Measurements from ENCODE around the gene ITCH. TPM values are rescaled to one million over a fixed set of nuclear protein-coding genes. Genes with fewer than 3 reads are reported as not detected.

ITCH gene
- total and polyA plus RNA-seq, 9 of the 15 experiments (the other 6 are each of a cell fraction or from before 2014, with no cell fraction given): 7.5 to 53.0 (median 22.9) TPM

DNA sequence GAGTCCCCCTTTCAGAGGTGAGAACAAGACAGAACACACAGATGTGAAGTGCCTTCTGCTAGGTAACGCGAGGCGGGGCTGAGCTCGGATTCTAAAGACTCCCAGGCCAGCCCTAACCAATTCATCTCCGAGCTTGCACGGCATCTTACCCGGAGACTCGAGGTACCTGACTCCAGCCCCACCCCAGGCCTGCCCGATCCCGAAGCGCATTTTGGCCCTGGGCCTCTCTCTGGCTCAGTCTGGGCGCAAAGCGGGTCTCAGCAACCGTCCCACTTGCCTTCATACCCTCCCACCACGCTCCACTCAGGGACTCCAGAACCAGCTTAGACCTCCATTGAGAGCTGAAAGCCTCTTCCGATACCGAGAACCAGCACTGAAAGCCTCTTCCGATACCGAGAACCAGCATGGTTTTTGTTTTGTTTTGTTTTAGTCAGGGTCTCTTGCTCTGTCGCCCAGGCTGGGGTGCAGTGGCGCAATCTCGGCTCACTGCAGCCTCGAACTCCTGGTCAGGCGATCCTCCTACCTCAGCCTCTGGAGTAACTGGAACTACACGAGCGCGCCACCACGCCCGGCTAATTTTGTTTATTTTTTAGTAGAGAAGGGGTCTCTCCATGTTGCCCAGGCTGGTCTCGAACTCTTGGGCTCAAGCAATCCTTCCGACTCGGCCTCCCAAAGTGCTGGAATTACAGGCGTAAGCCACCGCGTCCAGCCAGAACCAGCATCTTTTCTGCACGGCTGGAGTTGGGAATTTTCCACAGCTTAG lies 152.6 kb downstream of the ITCH start (continued):
- TF ChIP-seq, protein P1, sequence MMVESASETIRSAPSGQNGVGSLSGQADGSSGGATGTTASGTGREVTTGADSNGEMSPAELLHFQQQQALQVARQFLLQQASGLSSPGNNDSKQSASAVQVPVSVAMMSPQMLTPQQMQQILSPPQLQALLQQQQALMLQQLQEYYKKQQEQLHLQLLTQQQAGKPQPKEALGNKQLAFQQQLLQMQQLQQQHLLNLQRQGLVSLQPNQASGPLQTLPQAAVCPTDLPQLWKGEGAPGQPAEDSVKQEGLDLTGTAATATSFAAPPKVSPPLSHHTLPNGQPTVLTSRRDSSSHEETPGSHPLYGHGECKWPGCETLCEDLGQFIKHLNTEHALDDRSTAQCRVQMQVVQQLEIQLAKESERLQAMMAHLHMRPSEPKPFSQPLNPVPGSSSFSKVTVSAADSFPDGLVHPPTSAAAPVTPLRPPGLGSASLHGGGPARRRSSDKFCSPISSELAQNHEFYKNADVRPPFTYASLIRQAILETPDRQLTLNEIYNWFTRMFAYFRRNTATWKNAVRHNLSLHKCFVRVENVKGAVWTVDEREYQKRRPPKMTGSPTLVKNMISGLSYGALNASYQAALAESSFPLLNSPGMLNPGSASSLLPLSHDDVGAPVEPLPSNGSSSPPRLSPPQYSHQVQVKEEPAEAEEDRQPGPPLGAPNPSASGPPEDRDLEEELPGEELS (CRISPR knock-in tag; IDR thresholded peaks at IDR 0.05; ENCODE audit: borderline replicate concordance): no peak
- TF ChIP-seq SMARCA4 (IDR thresholded peaks at IDR 0.05) (0 out of 2 replicates have a peak, but pooled peaks have one; percentile 11), ZBTB17 (CRISPR knock-in tag; IDR thresholded peaks at IDR 0.05) (peak; percentile 99), DIDO1 (tag; IDR thresholded peaks at IDR 0.05; ENCODE audit: low read depth) (peak; percentile 36; the same call in 1 of the 2 replicates), HCFC1 (IDR thresholded peaks at IDR 0.05; ENCODE audit: low read depth, low read length) (peak; percentile 30; the same call in 1 of the 2 replicates), BCOR (IDR thresholded peaks at IDR 0.05) (peak; percentile 60; the same call in 1 of the 2 replicates), MTA1 (IDR thresholded peaks at IDR 0.05; ENCODE audit: borderline replicate concordance) (0 out of 2 replicates have a peak, but pooled peaks have one; percentile 35), ZNF311 (CRISPR knock-in tag; IDR thresholded peaks at IDR 0.05) (no peak), CTBP1 (IDR thresholded peaks at IDR 0.05; ENCODE audit: borderline replicate concordance) (peak; percentile 78), SREBF1 (IDR thresholded peaks at IDR 0.05; ENCODE audit: borderline replicate concordance, low read depth, low read length) (no peak)
- TF ChIP-seq, protein P2, sequence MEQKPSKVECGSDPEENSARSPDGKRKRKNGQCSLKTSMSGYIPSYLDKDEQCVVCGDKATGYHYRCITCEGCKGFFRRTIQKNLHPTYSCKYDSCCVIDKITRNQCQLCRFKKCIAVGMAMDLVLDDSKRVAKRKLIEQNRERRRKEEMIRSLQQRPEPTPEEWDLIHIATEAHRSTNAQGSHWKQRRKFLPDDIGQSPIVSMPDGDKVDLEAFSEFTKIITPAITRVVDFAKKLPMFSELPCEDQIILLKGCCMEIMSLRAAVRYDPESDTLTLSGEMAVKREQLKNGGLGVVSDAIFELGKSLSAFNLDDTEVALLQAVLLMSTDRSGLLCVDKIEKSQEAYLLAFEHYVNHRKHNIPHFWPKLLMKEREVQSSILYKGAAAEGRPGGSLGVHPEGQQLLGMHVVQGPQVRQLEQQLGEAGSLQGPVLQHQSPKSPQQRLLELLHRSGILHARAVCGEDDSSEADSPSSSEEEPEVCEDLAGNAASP (IDR thresholded peaks at IDR 0.05): no peak
- TF ChIP-seq, protein P3, sequence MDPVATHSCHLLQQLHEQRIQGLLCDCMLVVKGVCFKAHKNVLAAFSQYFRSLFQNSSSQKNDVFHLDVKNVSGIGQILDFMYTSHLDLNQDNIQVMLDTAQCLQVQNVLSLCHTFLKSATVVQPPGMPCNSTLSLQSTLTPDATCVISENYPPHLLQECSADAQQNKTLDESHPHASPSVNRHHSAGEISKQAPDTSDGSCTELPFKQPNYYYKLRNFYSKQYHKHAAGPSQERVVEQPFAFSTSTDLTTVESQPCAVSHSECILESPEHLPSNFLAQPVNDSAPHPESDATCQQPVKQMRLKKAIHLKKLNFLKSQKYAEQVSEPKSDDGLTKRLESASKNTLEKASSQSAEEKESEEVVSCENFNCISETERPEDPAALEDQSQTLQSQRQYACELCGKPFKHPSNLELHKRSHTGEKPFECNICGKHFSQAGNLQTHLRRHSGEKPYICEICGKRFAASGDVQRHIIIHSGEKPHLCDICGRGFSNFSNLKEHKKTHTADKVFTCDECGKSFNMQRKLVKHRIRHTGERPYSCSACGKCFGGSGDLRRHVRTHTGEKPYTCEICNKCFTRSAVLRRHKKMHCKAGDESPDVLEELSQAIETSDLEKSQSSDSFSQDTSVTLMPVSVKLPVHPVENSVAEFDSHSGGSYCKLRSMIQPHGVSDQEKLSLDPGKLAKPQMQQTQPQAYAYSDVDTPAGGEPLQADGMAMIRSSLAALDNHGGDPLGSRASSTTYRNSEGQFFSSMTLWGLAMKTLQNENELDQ (CRISPR knock-in tag; IDR thresholded peaks at IDR 0.05; ENCODE audit: borderline replicate concordance): peak; percentile 88; the same call in 1 of the 2 replicates
- TF ChIP-seq, protein P4, sequence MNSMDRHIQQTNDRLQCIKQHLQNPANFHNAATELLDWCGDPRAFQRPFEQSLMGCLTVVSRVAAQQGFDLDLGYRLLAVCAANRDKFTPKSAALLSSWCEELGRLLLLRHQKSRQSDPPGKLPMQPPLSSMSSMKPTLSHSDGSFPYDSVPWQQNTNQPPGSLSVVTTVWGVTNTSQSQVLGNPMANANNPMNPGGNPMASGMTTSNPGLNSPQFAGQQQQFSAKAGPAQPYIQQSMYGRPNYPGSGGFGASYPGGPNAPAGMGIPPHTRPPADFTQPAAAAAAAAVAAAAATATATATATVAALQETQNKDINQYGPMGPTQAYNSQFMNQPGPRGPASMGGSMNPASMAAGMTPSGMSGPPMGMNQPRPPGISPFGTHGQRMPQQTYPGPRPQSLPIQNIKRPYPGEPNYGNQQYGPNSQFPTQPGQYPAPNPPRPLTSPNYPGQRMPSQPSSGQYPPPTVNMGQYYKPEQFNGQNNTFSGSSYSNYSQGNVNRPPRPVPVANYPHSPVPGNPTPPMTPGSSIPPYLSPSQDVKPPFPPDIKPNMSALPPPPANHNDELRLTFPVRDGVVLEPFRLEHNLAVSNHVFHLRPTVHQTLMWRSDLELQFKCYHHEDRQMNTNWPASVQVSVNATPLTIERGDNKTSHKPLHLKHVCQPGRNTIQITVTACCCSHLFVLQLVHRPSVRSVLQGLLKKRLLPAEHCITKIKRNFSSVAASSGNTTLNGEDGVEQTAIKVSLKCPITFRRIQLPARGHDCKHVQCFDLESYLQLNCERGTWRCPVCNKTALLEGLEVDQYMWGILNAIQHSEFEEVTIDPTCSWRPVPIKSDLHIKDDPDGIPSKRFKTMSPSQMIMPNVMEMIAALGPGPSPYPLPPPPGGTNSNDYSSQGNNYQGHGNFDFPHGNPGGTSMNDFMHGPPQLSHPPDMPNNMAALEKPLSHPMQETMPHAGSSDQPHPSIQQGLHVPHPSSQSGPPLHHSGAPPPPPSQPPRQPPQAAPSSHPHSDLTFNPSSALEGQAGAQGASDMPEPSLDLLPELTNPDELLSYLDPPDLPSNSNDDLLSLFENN (IDR thresholded peaks at IDR 0.05; ENCODE audit: low read depth in 2 of 2, low read length in 2 of 2): peak in 1 of 2 experiments; percentile 88; a peak in 2 of 4 replicates
